AG04450 (cell line): ENCODE results near the gene ACTRT2. TPM values are rescaled to one million over a fixed set of nuclear protein-coding genes. Genes with fewer than 3 reads are reported as not detected.

Experiments used
- CTCF ChIA-PET: fragments of 300-600, 350-600 bp; formaldehyde crosslinking; extraction: SDS; loops from one replicate; lab custom pipeline; 2022; ENCODE audit warnings: antibody characterized with exemption, inconsistent platforms; lab: Charles Lee
- POLR2A ChIA-PET: fragments of 350-600 bp; formaldehyde crosslinking; extraction: SDS; loops from one replicate; lab custom pipeline; 2021; ENCODE audit warnings: antibody characterized with exemption, inconsistent platforms; lab: Yijun Ruan, JAX
- DNase-seq: peaks from one replicate; pipeline ENCODE4 v3.0.0-alpha.2; 2011; ENCODE audit warnings: low read depth, low spot score
- H3K27ac ChIP-seq: one replicate; pipeline ENCODE4 v1.5.1; 2012; ENCODE audit warnings: low read depth, low read length, control low read depth
- H3K27me3 ChIP-seq: one replicate; pipeline ENCODE4 v1.6.0; 2012; ENCODE audit warnings: low read length; ENCODE audit not compliant: control insufficient read depth, insufficient read depth
- H3K4me3 ChIP-seq: 2 replicates; pipeline ENCODE4 v1.5.1; 2011; ENCODE audit warnings: mild to moderate bottlenecking, low read depth, low read length, control low read depth
- H3K9me3 ChIP-seq: 2 replicates; pipeline ENCODE4 v1.5.1; 2012; ENCODE audit warnings: low read length; ENCODE audit not compliant: control insufficient read depth, insufficient read depth
- polyA plus RNA-seq: library from polyadenylated mRNA; depleted of rRNA; stranded (reverse); fragments of >200 nt; gene quantifications from 2 replicates; pipeline ENCODE4 v1.2.3, GENCODE V29; 2011
- TF ChIP-seq, protein P1 (sequence below): IDR thresholded peaks from 2 replicates; pipeline ENCODE4 v1.5.1; 2011; ENCODE audit warnings: low read depth, low read length, control low read depth, inconsistent platforms

Gene ACTRT2
- polyA plus RNA-seq, 1 experiment = not detected

DNA sequence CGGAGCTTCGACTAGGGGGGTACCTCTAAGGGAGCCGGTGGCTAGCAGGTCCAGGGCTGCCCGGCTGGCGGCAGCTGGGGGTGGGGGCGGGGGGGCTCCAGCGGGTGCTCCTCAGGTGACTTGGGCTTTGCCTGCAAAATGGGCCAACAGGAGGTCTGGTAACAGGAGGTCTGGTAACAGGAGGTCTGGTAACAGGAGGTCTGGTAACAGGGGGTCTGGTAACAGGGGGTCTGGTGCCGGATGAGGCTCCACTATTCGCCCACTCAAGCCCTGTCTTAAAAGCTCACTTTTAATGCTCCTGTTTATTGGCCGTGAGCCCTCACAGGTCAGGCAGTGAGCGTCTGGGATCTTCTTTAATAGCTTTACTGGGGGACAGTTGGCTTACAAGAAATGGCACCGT is 40.4 kb upstream of the ACTRT2 start:
- Histone ChIP-seq H3K27me3 (no peaks in the 10 kb centered on the region), H3K9me3 (peaks cover 83% of the 10 kb centered on the region), H3K27ac (no peak overlapping the region), H3K4me3 (no peak overlapping the region)
- TF ChIP-seq, protein P1, sequence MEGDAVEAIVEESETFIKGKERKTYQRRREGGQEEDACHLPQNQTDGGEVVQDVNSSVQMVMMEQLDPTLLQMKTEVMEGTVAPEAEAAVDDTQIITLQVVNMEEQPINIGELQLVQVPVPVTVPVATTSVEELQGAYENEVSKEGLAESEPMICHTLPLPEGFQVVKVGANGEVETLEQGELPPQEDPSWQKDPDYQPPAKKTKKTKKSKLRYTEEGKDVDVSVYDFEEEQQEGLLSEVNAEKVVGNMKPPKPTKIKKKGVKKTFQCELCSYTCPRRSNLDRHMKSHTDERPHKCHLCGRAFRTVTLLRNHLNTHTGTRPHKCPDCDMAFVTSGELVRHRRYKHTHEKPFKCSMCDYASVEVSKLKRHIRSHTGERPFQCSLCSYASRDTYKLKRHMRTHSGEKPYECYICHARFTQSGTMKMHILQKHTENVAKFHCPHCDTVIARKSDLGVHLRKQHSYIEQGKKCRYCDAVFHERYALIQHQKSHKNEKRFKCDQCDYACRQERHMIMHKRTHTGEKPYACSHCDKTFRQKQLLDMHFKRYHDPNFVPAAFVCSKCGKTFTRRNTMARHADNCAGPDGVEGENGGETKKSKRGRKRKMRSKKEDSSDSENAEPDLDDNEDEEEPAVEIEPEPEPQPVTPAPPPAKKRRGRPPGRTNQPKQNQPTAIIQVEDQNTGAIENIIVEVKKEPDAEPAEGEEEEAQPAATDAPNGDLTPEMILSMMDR = no peak
- CTCF ChIA-PET = no interaction called here
- no peak for DNase-seq
- POLR2A ChIA-PET = no interaction called here

DNA sequence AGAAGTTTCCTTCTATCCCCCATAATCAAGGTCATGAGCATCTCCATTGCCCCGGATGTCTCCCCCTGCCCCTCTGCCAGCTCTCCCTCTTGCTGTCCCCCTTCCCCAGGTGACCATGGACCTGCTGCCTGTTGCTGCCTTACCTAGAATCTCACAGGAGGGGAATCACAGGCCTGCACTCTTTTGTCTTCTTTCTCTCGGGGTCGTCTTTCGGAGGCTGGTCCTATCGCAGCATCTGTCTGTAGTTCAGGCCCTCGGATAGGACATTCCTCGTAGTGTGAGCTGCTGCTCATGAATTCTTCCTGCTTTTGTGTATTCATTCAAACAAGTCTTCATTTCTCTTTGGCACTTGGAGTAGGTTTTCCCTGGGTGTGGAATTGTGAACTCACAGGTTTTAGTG is 39.9 kb upstream of the ACTRT2 start:
- POLR2A ChIA-PET = no interaction called here
- TF ChIP-seq, protein P1 = no peak
- CTCF ChIA-PET = interaction anchor here (0.6 kb wide), 1 partner anchor 435 kb away, joined by 4 read pairs; no protein-coding TSS in a partner anchor
- no peaks in the 10 kb centered on the region for H3K27me3 ChIP-seq
- no peak for DNase-seq
- no peak overlapping the region for H3K4me3 ChIP-seq
- peaks cover 78% of the 10 kb centered on the region for H3K9me3 ChIP-seq
- no peak overlapping the region for H3K27ac ChIP-seq

DNA sequence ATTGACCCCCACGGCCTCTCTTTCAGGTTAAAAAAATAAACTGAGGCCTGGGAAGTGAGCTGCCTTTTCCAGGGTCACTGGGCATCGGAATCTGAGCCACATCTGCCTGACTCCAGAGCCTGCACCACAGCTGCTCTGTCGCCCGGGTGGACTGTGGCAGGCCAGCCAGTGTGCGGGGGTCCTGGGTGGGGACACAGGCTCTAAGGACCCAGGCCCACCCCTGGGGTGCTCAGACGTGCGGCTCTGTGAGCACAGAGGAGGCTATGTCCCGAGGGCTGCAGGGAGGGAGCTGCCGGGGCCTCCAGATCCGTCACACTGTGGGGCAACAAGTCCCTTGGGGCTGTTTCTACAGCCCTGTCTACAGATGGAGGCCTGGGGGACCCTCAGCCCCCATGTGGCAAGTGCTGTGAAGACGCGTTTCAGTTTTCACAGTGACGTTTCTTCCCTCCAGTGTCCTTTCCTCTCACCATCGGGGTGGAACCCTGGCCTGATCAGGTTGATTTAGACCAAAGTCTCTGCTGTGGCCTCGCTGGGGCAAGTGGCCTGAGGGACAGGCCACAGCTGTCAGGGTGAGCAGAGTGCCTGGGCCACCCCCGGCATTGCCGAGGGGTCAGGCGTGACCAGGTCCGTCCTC is 39.2 kb upstream of the ACTRT2 start:
- Histone ChIP-seq H3K4me3 (no peak overlapping the region), H3K9me3 (peaks cover 82% of the 10 kb centered on the region), H3K27me3 (no peaks in the 10 kb centered on the region), H3K27ac (no peak overlapping the region)
- ChIA-PET CTCF (no interaction called here), POLR2A (no interaction called here)
- TF ChIP-seq, protein P1 = no peak
- DNase-seq = no peak

DNA sequence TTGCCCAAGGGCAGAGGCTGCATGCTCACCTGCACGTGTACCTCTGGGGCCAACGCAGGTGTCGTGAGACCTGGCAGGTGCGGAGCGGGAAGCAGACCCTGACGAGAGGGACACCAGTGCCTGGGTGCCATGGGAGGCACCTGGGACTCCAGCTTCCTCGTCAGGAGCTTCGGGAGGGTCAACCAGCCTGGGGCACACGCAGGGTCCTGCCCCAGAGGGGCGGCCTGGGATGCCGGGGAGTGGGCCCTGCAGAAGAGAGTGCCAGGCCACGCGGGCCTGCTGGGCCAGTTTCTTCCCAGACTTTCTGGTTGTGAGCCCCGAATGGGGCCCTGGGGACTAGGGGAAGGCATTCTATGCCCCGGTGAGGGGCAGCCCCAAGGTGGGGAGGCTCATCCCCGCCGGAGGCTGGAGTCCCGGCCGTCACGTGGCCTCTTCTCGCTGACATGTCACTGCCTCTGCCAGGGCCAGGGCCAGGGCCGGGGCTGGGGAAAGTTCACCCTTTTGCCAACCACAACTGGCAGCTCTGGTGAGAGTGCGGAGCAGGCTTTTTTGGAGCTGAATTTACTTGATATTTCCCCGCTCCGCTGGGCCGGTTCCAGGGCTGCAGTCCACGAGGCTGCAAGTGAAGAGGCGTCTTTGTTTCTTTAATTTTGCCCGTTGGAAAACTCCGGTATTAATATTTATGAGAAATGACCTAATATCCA is 38.5 kb upstream of the ACTRT2 start:
- Histone ChIP-seq H3K9me3 (peaks cover 82% of the 10 kb centered on the region), H3K4me3 (no peak overlapping the region), H3K27ac (no peak overlapping the region), H3K27me3 (no peaks in the 10 kb centered on the region)
- no peak for DNase-seq
- TF ChIP-seq, protein P1 = no peak
- POLR2A ChIA-PET = no interaction called here
- CTCF ChIA-PET = no interaction called here

DNA sequence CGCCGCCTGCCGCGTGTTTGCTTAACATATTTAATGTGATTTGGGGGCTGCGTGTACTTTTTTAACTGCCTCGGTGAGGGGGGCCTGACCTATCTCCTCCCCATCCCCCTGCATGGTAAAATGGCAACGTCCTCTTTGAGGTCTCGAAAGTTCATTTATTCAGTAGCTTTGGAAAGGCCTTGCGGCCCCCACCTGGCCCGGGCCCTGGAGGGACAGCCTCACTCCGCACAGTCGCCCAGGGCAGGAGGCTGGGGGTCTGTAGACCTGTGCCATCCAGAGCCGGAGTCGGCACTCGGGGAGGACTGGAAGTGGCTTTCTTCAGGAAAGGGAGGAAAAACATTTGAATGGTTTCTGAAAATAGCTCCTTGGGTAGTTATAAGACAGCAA is 38.0 kb upstream of the ACTRT2 start:
- ChIA-PET POLR2A (no interaction called here), CTCF (no interaction called here)
- Histone ChIP-seq H3K27me3 (no peaks in the 10 kb centered on the region), H3K4me3 (no peak overlapping the region), H3K9me3 (peaks cover 82% of the 10 kb centered on the region), H3K27ac (no peak overlapping the region)
- TF ChIP-seq, protein P1 = no peak
- DNase-seq = no peak
